Central memory CD4-positive, alpha-beta T cell (primary cell): ENCODE data around the gene POU2F3.

Source experiments
- DNase-seq: peaks from one replicate; pipeline ENCODE4 v3.0.0; 2022
- total RNA-seq, 3 experiments: gene quantifications; one replicate each; lab custom pipeline; 2026; lab: John Stamatoyannopoulos, UW

Gene POU2F3
- 0 to 0.07 (median 0) reads per million in 3 experiments for total RNA-seq

- DNase-seq: no peak
These were observed at the start of gene POU2F3 for GRCh38 chr11:120239713-120240640. Gene POU2F3 (plus strand): TSS chr11:120240140. CDS start chr11:120240344, 204 bp downstream.

- DNase-seq: no peak
These were observed 48.9 kb upstream of the POU2F3 start for GRCh38 chr11:120191058-120191457.

GRCh38 chr11:120192831-120193625 is 46.9 kb upstream of the POU2F3 start:
- no peak for DNase-seq

GRCh38 chr11:120194166-120194565 is 45.8 kb upstream of the POU2F3 start:
- no peak for DNase-seq

GRCh38 chr11:120195601-120196320 is 44.2 kb upstream of the POU2F3 start:
- DNase-seq: no peak

- no peak for DNase-seq
These were observed 43.1 kb upstream of the POU2F3 start for GRCh38 chr11:120196826-120197225.

- DNase-seq: no peak
These were observed 42.6 kb upstream of the POU2F3 start for GRCh38 chr11:120197251-120197891.

GRCh38 chr11:120197977-120198376 is 42.0 kb upstream of the POU2F3 start:
- DNase-seq: no peak

- DNase-seq: no peak
These were observed 41.5 kb upstream of the POU2F3 start for GRCh38 chr11:120198403-120198786.

- no peak for DNase-seq
These were observed 41.0 kb upstream of the POU2F3 start for GRCh38 chr11:120198787-120199469.

- DNase-seq: no peak
These were observed 40.3 kb upstream of the POU2F3 start for GRCh38 chr11:120199613-120200012.

GRCh38 chr11:120200677-120201076 is 39.3 kb upstream of the POU2F3 start:
- no peak for DNase-seq

- DNase-seq: no peak
These were observed 38.3 kb upstream of the POU2F3 start for GRCh38 chr11:120201653-120202052.

- DNase-seq: no peak
These were observed 36.3 kb upstream of the POU2F3 start for GRCh38 chr11:120203626-120204025.

- no peak for DNase-seq
These were observed 34.3 kb upstream of the POU2F3 start for GRCh38 chr11:120205596-120206161.

- DNase-seq: no peak
These were observed 32.4 kb upstream of the POU2F3 start for GRCh38 chr11:120207512-120207911.

GRCh38 chr11:120208001-120208441 is 31.9 kb upstream of the POU2F3 start:
- DNase-seq: no peak

- DNase-seq: no peak
These were observed 31.2 kb upstream of the POU2F3 start for GRCh38 chr11:120208777-120209176.

GRCh38 chr11:120209746-120210625 is 30.0 kb upstream of the POU2F3 start:
- no peak for DNase-seq
